ENCODE measurements around the gene ZNF593. TPM values are rescaled to one million over a fixed set of nuclear protein-coding genes. Genes with fewer than 3 reads are reported as not detected.

ZNF593 gene
- polyA plus RNA-seq, 1 of the 3 experiments (the other 2 are of a cell fraction), result 64.8 TPM

DNA sequence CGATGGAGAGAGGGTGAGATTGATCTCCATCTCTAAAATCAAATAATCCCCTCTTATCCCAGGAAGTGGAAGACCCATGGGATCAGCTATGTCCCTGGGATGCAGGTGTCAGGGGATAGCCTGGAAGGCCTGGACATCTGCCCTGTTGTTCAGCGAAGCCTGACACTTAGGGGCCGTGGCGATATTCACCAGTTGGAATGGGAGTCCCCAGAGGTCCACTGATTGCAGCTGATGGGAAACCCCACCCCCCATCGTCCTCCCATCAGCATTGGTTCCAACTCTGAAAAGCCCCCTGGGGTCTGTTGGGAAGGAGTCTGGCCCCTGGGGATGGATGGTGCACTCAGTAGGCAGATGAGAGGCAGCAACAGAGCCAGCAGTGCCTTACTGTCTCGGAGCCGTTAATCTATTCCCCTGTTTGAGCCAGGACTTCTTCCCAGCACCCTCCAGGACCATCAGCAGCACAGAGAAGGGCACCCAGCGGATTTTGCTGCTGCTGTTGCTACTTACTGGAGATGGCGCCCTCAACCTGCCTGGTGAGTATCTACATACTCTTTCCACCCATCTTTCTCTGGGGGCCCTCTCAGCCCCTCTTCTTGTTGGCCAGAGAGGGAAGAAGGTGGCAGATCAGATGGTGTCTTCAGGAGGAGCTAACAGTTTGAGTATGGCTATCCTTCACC is 34.1 kb downstream of the ZNF593 start:
- Histone ChIP-seq H3K27ac (ENCODE audit: low read depth in 2 of 2, low read length in 1 of 2) (no peak overlapping the region), H3F3A (replicated peaks; ENCODE audit: insufficient read depth) (no peaks in the 10 kb centered on the region), H3K36me3 (replicated peaks in 1 of 2; ENCODE audit: control insufficient read depth in 1 of 2, insufficient read depth in 2 of 2, low read length in 1 of 2) (no peaks in the 10 kb centered on the region), H3K9me3 (no peaks in the 10 kb centered on the region), H3K4me1 (ENCODE audit: control insufficient read depth in 1 of 2, insufficient read depth in 2 of 2, low read depth in 1 of 2, low read length in 1 of 2) (no peaks in the 10 kb centered on the region), H3K27me3 (ENCODE audit: insufficient read depth) (no peaks in the 10 kb centered on the region; the same call in 1 of the 2 replicates), H3K9me2 (no peaks in the 10 kb centered on the region), H3K4me2 (no peak overlapping the region), H3K9ac (no peak overlapping the region), H3K79me2 (ENCODE audit: insufficient read depth) (no peaks in the 10 kb centered on the region), H2AFZ (ENCODE audit: low read depth) (no peak overlapping the region), H3K4me3 (ENCODE audit: low read depth in 2 of 2, low read length in 1 of 2) (no peak overlapping the region), H4K20me1 (ENCODE audit: insufficient read depth) (no peaks in the 10 kb centered on the region)
- ChIA-PET CTCF (interaction anchor here (0.7 to 1.4 kb wide), 3 partner anchors 34 to 161 kb away, joined by 3 read pairs; partner anchors contain the start of gene ZNF593), POLR2A (no interaction called here)
- TF ChIP-seq SMC3 (IDR thresholded peaks at IDR 0.05; ENCODE audit: low read depth, low read length), result no peak
- no peak for TF ChIP-seq SIN3A (IDR thresholded peaks at IDR 0.05; ENCODE audit: borderline replicate concordance, low read depth, low read length)
- TF ChIP-seq TAF1 (IDR thresholded peaks at IDR 0.05; ENCODE audit: borderline replicate concordance, low read depth, low read length), result no peak
- no peak for TF ChIP-seq FOXJ3 (CRISPR knock-in tag; IDR thresholded peaks at IDR 0.05)
- no peak for TF ChIP-seq YY1 (IDR thresholded peaks at IDR 0.05; ENCODE audit: low read depth)
- no peak for TF ChIP-seq GABPA (IDR thresholded peaks at IDR 0.05; ENCODE audit: low read depth)
- no peak for TF ChIP-seq NRF1 (IDR thresholded peaks at IDR 0.05; ENCODE audit: low read depth, low read length)
- TF ChIP-seq RFX5 (IDR thresholded peaks at IDR 0.05; ENCODE audit: low read length), result no peak
- no peak for TF ChIP-seq MEF2A (IDR thresholded peaks at IDR 0.05; ENCODE audit: borderline replicate concordance, low read depth)
- TF ChIP-seq RCOR1 (IDR thresholded peaks at IDR 0.05; ENCODE audit: low read length), result no peak
- no peak for TF ChIP-seq GATA2 (CRISPR knock-in tag; IDR thresholded peaks at IDR 0.05)
- TF ChIP-seq RAD21 (IDR thresholded peaks at IDR 0.05; ENCODE audit: low read length), result no peak
- no peak for DNase-seq
- 52% methylated on average over 5 of the region's 9 CpGs for WGBS (ENCODE audit: low lambda C conversion rate)

DNA sequence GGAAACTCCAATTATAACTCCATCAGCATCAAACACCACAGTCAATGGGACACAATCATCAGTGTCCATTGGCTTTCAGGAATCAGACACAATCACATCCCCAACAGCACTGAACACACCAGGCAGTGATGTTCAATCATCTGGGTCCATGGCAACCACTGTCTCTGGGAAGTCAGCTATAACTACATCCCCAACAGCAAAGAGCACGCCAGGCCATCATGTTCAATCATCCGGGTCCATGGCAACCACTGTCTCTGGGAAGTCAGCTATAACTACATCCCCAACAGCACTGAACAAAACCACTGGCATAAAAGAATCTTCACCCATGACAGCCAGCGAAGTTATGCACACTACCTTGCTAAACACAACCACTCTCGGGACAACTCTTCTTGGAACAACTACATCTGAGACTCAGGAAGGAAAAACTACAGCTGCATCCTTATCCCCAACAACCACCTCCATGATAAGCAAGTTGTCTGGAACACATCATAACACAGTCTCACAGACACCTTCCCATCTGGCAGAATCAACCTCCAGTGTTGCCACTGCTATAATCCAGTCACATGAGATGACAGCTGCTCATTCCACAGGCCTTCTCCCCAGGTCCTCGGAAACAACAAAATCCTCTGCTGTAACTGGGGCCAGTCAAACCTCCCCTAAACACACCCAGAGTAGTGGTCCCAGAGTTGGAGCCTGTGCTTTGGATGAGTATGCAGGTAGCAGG is 40.6 kb downstream of the ZNF593 start:
- 75% methylated on average over 4 of the region's 5 CpGs for WGBS (ENCODE audit: low lambda C conversion rate)
- no peak for TF ChIP-seq TEAD4 (IDR thresholded peaks at IDR 0.05; ENCODE audit: borderline replicate concordance, insufficient read depth)
- TF ChIP-seq, protein P1, sequence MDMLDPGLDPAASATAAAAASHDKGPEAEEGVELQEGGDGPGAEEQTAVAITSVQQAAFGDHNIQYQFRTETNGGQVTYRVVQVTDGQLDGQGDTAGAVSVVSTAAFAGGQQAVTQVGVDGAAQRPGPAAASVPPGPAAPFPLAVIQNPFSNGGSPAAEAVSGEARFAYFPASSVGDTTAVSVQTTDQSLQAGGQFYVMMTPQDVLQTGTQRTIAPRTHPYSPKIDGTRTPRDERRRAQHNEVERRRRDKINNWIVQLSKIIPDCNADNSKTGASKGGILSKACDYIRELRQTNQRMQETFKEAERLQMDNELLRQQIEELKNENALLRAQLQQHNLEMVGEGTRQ (IDR thresholded peaks at IDR 0.05; ENCODE audit: borderline replicate concordance, low read depth, low read length), result no peak
- TF ChIP-seq GABPA (IDR thresholded peaks at IDR 0.05; ENCODE audit: low read depth), result no peak
- TF ChIP-seq, protein P2, sequence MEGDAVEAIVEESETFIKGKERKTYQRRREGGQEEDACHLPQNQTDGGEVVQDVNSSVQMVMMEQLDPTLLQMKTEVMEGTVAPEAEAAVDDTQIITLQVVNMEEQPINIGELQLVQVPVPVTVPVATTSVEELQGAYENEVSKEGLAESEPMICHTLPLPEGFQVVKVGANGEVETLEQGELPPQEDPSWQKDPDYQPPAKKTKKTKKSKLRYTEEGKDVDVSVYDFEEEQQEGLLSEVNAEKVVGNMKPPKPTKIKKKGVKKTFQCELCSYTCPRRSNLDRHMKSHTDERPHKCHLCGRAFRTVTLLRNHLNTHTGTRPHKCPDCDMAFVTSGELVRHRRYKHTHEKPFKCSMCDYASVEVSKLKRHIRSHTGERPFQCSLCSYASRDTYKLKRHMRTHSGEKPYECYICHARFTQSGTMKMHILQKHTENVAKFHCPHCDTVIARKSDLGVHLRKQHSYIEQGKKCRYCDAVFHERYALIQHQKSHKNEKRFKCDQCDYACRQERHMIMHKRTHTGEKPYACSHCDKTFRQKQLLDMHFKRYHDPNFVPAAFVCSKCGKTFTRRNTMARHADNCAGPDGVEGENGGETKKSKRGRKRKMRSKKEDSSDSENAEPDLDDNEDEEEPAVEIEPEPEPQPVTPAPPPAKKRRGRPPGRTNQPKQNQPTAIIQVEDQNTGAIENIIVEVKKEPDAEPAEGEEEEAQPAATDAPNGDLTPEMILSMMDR (IDR thresholded peaks at IDR 0.05), result no peak
- no peak for TF ChIP-seq TAF1 (IDR thresholded peaks at IDR 0.05; ENCODE audit: borderline replicate concordance, low read depth, low read length)
- no peak for TF ChIP-seq YY1 (IDR thresholded peaks at IDR 0.05; ENCODE audit: low read depth)
- TF ChIP-seq, protein P3, sequence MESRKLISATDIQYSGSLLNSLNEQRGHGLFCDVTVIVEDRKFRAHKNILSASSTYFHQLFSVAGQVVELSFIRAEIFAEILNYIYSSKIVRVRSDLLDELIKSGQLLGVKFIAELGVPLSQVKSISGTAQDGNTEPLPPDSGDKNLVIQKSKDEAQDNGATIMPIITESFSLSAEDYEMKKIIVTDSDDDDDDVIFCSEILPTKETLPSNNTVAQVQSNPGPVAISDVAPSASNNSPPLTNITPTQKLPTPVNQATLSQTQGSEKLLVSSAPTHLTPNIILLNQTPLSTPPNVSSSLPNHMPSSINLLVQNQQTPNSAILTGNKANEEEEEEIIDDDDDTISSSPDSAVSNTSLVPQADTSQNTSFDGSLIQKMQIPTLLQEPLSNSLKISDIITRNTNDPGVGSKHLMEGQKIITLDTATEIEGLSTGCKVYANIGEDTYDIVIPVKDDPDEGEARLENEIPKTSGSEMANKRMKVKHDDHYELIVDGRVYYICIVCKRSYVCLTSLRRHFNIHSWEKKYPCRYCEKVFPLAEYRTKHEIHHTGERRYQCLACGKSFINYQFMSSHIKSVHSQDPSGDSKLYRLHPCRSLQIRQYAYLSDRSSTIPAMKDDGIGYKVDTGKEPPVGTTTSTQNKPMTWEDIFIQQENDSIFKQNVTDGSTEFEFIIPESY (IDR thresholded peaks at IDR 0.05; ENCODE audit: borderline replicate concordance, low read depth), result no peak
- no peak for TF ChIP-seq SIN3A (IDR thresholded peaks at IDR 0.05; ENCODE audit: borderline replicate concordance, low read depth, low read length)
- TF ChIP-seq EP300 (IDR thresholded peaks at IDR 0.05; ENCODE audit: borderline replicate concordance in 1 of 2, low read depth in 1 of 2, low read length in 1 of 2), result no peak
- TF ChIP-seq SMC3 (IDR thresholded peaks at IDR 0.05; ENCODE audit: low read depth, low read length), result no peak
- no peak for TF ChIP-seq EZH2phosphoT487 (IDR thresholded peaks at IDR 0.05; ENCODE audit: borderline replicate concordance, low read depth)
- no peak for TF ChIP-seq RCOR1 (IDR thresholded peaks at IDR 0.05; ENCODE audit: low read length)
- TF ChIP-seq, protein P4, sequence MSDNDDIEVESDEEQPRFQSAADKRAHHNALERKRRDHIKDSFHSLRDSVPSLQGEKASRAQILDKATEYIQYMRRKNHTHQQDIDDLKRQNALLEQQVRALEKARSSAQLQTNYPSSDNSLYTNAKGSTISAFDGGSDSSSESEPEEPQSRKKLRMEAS (IDR thresholded peaks at IDR 0.05; ENCODE audit: low read depth), result no peak
- no peak for TF ChIP-seq TCF12 (IDR thresholded peaks at IDR 0.05)
- TF ChIP-seq RFX5 (IDR thresholded peaks at IDR 0.05; ENCODE audit: low read length), result no peak

More for the DNA sequence above, 40.6 kb downstream of the ZNF593 start:
- no peak overlapping the region for H2AFZ ChIP-seq (ENCODE audit: low read depth)
- H3K4me2 ChIP-seq, result no peak overlapping the region
- H3K27ac ChIP-seq (ENCODE audit: low read depth in 2 of 2, low read length in 1 of 2), result no peak overlapping the region
- CTCF ChIA-PET, result interaction anchor here (1.3 to 2.8 kb wide), 6 partner anchors 21 to 175 kb away, joined by 3 to 12 read pairs (median 3); partner anchors contain the start of gene CEP85
- no peaks in the 10 kb centered on the region for H3K9me3 ChIP-seq
- no peaks in the 10 kb centered on the region for H4K20me1 ChIP-seq (ENCODE audit: insufficient read depth)
- no peaks in the 10 kb centered on the region; the same call in 1 of the 2 replicates for H3K27me3 ChIP-seq (ENCODE audit: insufficient read depth)
- no peak overlapping the region for H3K4me3 ChIP-seq (ENCODE audit: low read depth in 2 of 2, low read length in 1 of 2)
- no peaks in the 10 kb centered on the region for H3F3A ChIP-seq (replicated peaks; ENCODE audit: insufficient read depth)
- no peaks in the 10 kb centered on the region for H3K4me1 ChIP-seq (ENCODE audit: control insufficient read depth in 1 of 2, insufficient read depth in 2 of 2, low read depth in 1 of 2, low read length in 1 of 2)
- H3K36me3 ChIP-seq (replicated peaks in 1 of 2; ENCODE audit: control insufficient read depth in 1 of 2, insufficient read depth in 2 of 2, low read length in 1 of 2), result no peaks in the 10 kb centered on the region
- no peaks in the 10 kb centered on the region for H3K9me2 ChIP-seq
- H3K9ac ChIP-seq, result no peak overlapping the region
- no peaks in the 10 kb centered on the region for H3K79me2 ChIP-seq (ENCODE audit: insufficient read depth)
- POLR2A ChIA-PET, result interaction anchor here (0.6 to 1.1 kb wide), 2 partner anchors 10 to 37 kb away, joined by 3 read pairs; no protein-coding TSS in a partner anchor
- no peak for DNase-seq

Measured in SK-N-SH (cell line).